Stimulated activated memory B cell treated with anti-CD40 and anti-IgM and Interleukin-4, amounts not matched to agents 10 μg/mL and 1 μg/mL and 100 μg/mL, for 72 hours (primary cell): Measurements from ENCODE around the gene PLPP6.

Source experiments
- ATAC-seq: fragments of 150-1000 bp; cut with Tn5 transposase; 2 replicates; pipeline ENCODE4 v1.10.0; 2021
- H3K27ac Mint-ChIP-seq: one replicate; pipeline ENCODE4 v1.8.0; 2022; ENCODE audit warnings: mild to moderate bottlenecking, mixed read lengths
- H3K27me3 Mint-ChIP-seq: one replicate; pipeline ENCODE4 v1.8.0; 2022; ENCODE audit warnings: mixed read lengths
- H3K36me3 Mint-ChIP-seq: one replicate; pipeline ENCODE4 v1.8.0; 2022; ENCODE audit warnings: mixed read lengths
- H3K4me1 Mint-ChIP-seq: one replicate; pipeline ENCODE4 v1.8.0; 2022; ENCODE audit warnings: mixed read lengths
- H3K4me3 Mint-ChIP-seq: one replicate; pipeline ENCODE4 v1.8.0; 2022; ENCODE audit warnings: mild to moderate bottlenecking, moderate library complexity, mixed read lengths
- H3K9me3 Mint-ChIP-seq: one replicate; pipeline ENCODE4 v1.8.0; 2022; ENCODE audit warnings: mixed read lengths

Gene PLPP6

GRCh38 chr9:4671737-4672136 lies 9.6 kb downstream of the PLPP6 start:
- H3K9me3 Mint-ChIP-seq = no peaks in the 10 kb centered on the region
- no peaks in the 10 kb centered on the region for H3K27me3 Mint-ChIP-seq
- H3K27ac Mint-ChIP-seq = no peak overlapping the region
- peaks cover 5% of the 10 kb centered on the region for H3K36me3 Mint-ChIP-seq
- H3K4me3 Mint-ChIP-seq = no peak overlapping the region
- H3K4me1 Mint-ChIP-seq = peaks cover 2% of the 10 kb centered on the region
- ATAC-seq = no peak

- no peaks in the 10 kb centered on the region for H3K27me3 Mint-ChIP-seq
- H3K4me1 Mint-ChIP-seq = no peaks in the 10 kb centered on the region
- no peak overlapping the region for H3K27ac Mint-ChIP-seq
- peaks cover 5% of the 10 kb centered on the region for H3K36me3 Mint-ChIP-seq
- H3K4me3 Mint-ChIP-seq = no peak overlapping the region
- ATAC-seq = no peak
- no peaks in the 10 kb centered on the region for H3K9me3 Mint-ChIP-seq
Observed at GRCh38 chr9:4674783-4675182, 12.7 kb downstream of the PLPP6 start.

GRCh38 chr9:4677392-4677791 lies 15.3 kb downstream of the PLPP6 start:
- H3K27me3 Mint-ChIP-seq = no peaks in the 10 kb centered on the region
- H3K36me3 Mint-ChIP-seq = peaks cover 5% of the 10 kb centered on the region
- no peaks in the 10 kb centered on the region for H3K9me3 Mint-ChIP-seq
- no peaks in the 10 kb centered on the region for H3K4me1 Mint-ChIP-seq
- no peak for ATAC-seq
- no peak overlapping the region for H3K4me3 Mint-ChIP-seq
- H3K27ac Mint-ChIP-seq = no peak overlapping the region

GRCh38 chr9:4678679-4679267 lies 16.7 kb downstream of the PLPP6 start:
- no peak overlapping the region for H3K4me3 Mint-ChIP-seq
- H3K27ac Mint-ChIP-seq = no peak overlapping the region
- H3K4me1 Mint-ChIP-seq = peaks cover 7% of the 10 kb centered on the region
- peaks cover 12% of the 10 kb centered on the region for H3K36me3 Mint-ChIP-seq
- H3K27me3 Mint-ChIP-seq = no peaks in the 10 kb centered on the region
- peak; percentile 51 for ATAC-seq
- no peaks in the 10 kb centered on the region for H3K9me3 Mint-ChIP-seq

GRCh38 chr9:4679268-4680172 lies 17.4 kb downstream of the PLPP6 start, which contains the start of gene CDC37L1:
Gene CDC37L1, plus strand, starts transcription at chr9:4679569. Its CDS starts 199 bp downstream, at chr9:4679768.
- no peak within 1 kb of the TSS for H3K27ac Mint-ChIP-seq
- H3K27me3 Mint-ChIP-seq = no peaks in the 10 kb centered on the region
- H3K9me3 Mint-ChIP-seq = no peaks in the 10 kb centered on the region
- peak; percentile 99 for ATAC-seq
- no peak within 1 kb of the TSS for H3K4me3 Mint-ChIP-seq
- H3K36me3 Mint-ChIP-seq = peaks cover 16% of the 10 kb centered on the region
- H3K4me1 Mint-ChIP-seq = peaks cover 10% of the 10 kb centered on the region

- Mint-ChIP-seq H3K4me3 (no peak overlapping the region), H3K36me3 (peaks cover 22% of the 10 kb centered on the region), H3K4me1 (peaks cover 15% of the 10 kb centered on the region), H3K27me3 (no peaks in the 10 kb centered on the region), H3K27ac (no peak overlapping the region), H3K9me3 (no peaks in the 10 kb centered on the region)
- no peak for ATAC-seq
Observed at GRCh38 chr9:4680173-4680525, 18.1 kb downstream of the PLPP6 start.

GRCh38 chr9:4680750-4681149 lies 18.7 kb downstream of the PLPP6 start:
- Mint-ChIP-seq H3K9me3 (no peaks in the 10 kb centered on the region), H3K27ac (no peak overlapping the region), H3K27me3 (no peaks in the 10 kb centered on the region), H3K4me3 (no peak overlapping the region), H3K4me1 (peaks cover 15% of the 10 kb centered on the region), H3K36me3 (peaks cover 25% of the 10 kb centered on the region)
- no peak for ATAC-seq

- no peak overlapping the region for H3K27ac Mint-ChIP-seq
- no peak for ATAC-seq
- H3K36me3 Mint-ChIP-seq = peaks cover 38% of the 10 kb centered on the region
Observed at GRCh38 chr9:4684820-4685219, 22.7 kb downstream of the PLPP6 start.

GRCh38 chr9:4686112-4686511 lies 24.0 kb downstream of the PLPP6 start:
- Mint-ChIP-seq H3K4me1 (peaks cover 36% of the 10 kb centered on the region), H3K36me3 (peaks cover 50% of the 10 kb centered on the region), H3K27ac (no peak overlapping the region), H3K9me3 (no peaks in the 10 kb centered on the region), H3K27me3 (no peaks in the 10 kb centered on the region), H3K4me3 (no peak overlapping the region)
- ATAC-seq = no peak

More at GRCh38 chr9:4684820-4685219, 22.7 kb downstream of the PLPP6 start:
- Mint-ChIP-seq H3K9me3 (no peaks in the 10 kb centered on the region), H3K4me1 (peaks cover 24% of the 10 kb centered on the region), H3K4me3 (no peak overlapping the region), H3K27me3 (no peaks in the 10 kb centered on the region)

GRCh38 chr9:4686584-4686983 lies 24.5 kb downstream of the PLPP6 start:
- H3K4me3 Mint-ChIP-seq = no peak overlapping the region
- peaks cover 36% of the 10 kb centered on the region for H3K4me1 Mint-ChIP-seq
- no peak overlapping the region for H3K27ac Mint-ChIP-seq
- H3K9me3 Mint-ChIP-seq = no peaks in the 10 kb centered on the region
- ATAC-seq = no peak
- H3K36me3 Mint-ChIP-seq = peaks cover 55% of the 10 kb centered on the region
- H3K27me3 Mint-ChIP-seq = no peaks in the 10 kb centered on the region

- Mint-ChIP-seq H3K27ac (no peak overlapping the region), H3K9me3 (no peaks in the 10 kb centered on the region), H3K27me3 (no peaks in the 10 kb centered on the region), H3K36me3 (peaks cover 58% of the 10 kb centered on the region), H3K4me3 (no peak overlapping the region), H3K4me1 (peaks cover 29% of the 10 kb centered on the region)
- no peak for ATAC-seq
Observed at GRCh38 chr9:4689021-4689420, 26.9 kb downstream of the PLPP6 start.

GRCh38 chr9:4689687-4690104 lies 27.6 kb downstream of the PLPP6 start:
- peak; percentile 57 for ATAC-seq
- Mint-ChIP-seq H3K27me3 (no peaks in the 10 kb centered on the region), H3K27ac (peak overlapping the region; percentile 64), H3K4me3 (no peak overlapping the region), H3K4me1 (peaks cover 24% of the 10 kb centered on the region), H3K9me3 (no peaks in the 10 kb centered on the region), H3K36me3 (peaks cover 56% of the 10 kb centered on the region)

GRCh38 chr9:4690144-4690543 lies 28.1 kb downstream of the PLPP6 start:
- Mint-ChIP-seq H3K4me3 (no peak overlapping the region), H3K4me1 (peaks cover 20% of the 10 kb centered on the region), H3K27ac (peak overlapping the region; percentile 64), H3K36me3 (peaks cover 51% of the 10 kb centered on the region), H3K9me3 (no peaks in the 10 kb centered on the region), H3K27me3 (no peaks in the 10 kb centered on the region)
- ATAC-seq = peak; percentile 68

GRCh38 chr9:4691795-4692194 lies 29.7 kb downstream of the PLPP6 start:
- H3K9me3 Mint-ChIP-seq = no peaks in the 10 kb centered on the region
- no peak for ATAC-seq
- no peak overlapping the region for H3K4me3 Mint-ChIP-seq
- no peaks in the 10 kb centered on the region for H3K27me3 Mint-ChIP-seq
- no peak overlapping the region for H3K27ac Mint-ChIP-seq
- H3K4me1 Mint-ChIP-seq = peaks cover 14% of the 10 kb centered on the region
- H3K36me3 Mint-ChIP-seq = peaks cover 37% of the 10 kb centered on the region

- Mint-ChIP-seq H3K27me3 (no peaks in the 10 kb centered on the region), H3K4me1 (peaks cover 7% of the 10 kb centered on the region), H3K4me3 (no peak overlapping the region), H3K36me3 (peaks cover 23% of the 10 kb centered on the region), H3K9me3 (no peaks in the 10 kb centered on the region), H3K27ac (no peak overlapping the region)
- ATAC-seq = no peak
Observed at GRCh38 chr9:4700091-4700490, 38.0 kb downstream of the PLPP6 start.

GRCh38 chr9:4700932-4701331 lies 38.8 kb downstream of the PLPP6 start:
- Mint-ChIP-seq H3K9me3 (no peaks in the 10 kb centered on the region), H3K36me3 (peaks cover 26% of the 10 kb centered on the region), H3K4me3 (no peak overlapping the region), H3K27ac (peak overlapping the region; percentile 39), H3K4me1 (peaks cover 7% of the 10 kb centered on the region), H3K27me3 (no peaks in the 10 kb centered on the region)
- no peak for ATAC-seq
